Stimulated activated CD8-positive, alpha-beta memory T cell treated with anti-CD3 and anti-CD28 coated beads, Interleukin-7, amount 100 ng/mL, for 1 hour (primary cell): Measurements from ENCODE around the gene CTNND2.
"Not testable (repeated sequence)": the region's sequence is repeated elsewhere in the genome, so short reads cannot be mapped to it uniquely, and the experiment has no call there.

Source experiments
- DNase-seq, 2 donors: peaks; one replicate each; pipeline ENCODE4 v3.0.0-alpha.2; 2020; ENCODE audit warnings: low read depth in 2 of 2

Gene CTNND2

DNA sequence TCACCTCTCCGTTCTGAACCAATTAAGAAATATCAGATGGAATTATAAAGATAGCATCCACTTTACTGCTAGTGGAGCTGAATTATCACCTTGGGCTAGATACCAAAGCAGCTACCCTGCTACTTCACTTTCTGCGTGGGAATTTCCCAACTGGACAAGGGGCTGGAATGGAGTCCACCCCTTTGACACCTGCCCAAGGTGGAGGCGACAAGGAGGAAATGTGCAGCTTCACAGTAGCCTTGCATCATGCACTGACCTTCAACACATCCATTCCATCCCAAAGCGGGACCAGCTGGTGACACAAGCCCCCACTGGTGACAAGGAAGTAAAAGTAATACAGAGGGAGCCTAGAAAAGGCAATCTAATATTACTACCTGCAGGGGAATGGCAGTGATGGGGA lies 30.7 kb downstream of the CTNND2 start:
- no peak for DNase-seq

- no peak for DNase-seq
Observed at GRCh38 chr5:11869203-11869602, 35.0 kb downstream of the CTNND2 start.

DNA sequence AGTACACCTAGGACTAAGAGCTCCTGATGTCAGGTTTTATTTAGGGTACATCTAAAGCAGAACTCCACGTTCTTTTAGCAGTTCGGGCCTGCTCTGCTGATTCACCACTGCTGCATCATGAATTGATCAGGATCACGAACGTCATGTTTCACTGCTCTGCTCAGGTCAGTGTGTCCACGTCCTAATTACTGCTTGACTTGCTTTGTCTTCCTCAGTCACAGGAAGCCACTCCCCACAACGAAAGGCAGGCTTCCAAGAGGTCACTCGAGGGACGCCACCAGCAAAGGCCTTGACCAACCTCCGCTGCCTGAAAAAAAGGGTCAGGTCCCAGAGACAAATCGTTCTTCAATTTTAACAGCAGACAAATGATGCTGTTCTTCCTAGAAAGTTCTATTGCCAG lies 40.3 kb downstream of the CTNND2 start:
- no peak for DNase-seq

- DNase-seq = no peak
Observed at GRCh38 chr5:11857391-11857790, 46.9 kb downstream of the CTNND2 start.

DNA sequence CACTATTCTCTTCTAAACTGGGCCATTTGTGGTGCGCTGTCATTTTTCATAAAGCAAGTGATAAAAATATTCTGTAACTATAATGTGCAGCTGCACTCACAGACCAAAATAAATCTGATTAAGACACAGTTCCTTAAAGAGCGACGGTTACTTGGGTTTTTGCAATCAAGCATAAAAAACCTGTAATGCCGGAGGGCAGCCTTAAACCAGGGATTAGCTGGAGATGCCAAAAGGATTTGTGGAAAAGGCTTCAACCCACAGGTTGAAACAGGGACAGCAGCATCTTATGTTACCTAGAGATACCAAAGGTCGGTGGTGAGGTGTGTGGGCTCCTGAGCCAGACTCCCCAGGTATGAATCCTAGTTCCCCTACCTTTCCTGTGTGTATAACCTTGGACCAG lies 49.3 kb downstream of the CTNND2 start:
- no peak for DNase-seq

- DNase-seq = no peak
Observed at GRCh38 chr5:11853796-11854195, 50.5 kb downstream of the CTNND2 start.

GRCh38 chr5:11853140-11853539 lies 51.1 kb downstream of the CTNND2 start:
- no peak for DNase-seq

DNA sequence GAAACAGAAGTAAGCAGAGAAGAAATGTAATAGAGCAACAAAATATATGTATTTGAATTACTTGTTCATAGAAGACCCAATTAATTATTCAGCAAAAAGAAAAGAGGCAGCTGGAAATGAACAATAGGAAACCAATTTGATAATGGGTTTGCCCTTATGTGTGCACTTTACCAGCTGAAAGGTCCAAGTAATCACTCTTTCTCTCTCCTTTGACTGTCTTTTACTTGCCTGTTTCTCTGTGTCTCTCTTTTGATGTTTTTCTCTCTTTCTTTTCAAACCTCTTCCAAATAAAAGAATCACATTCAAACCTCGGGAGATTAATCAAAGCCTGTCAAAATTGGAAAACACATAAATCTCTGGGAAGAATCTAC lies 51.5 kb downstream of the CTNND2 start:
- DNase-seq = no peak

DNA sequence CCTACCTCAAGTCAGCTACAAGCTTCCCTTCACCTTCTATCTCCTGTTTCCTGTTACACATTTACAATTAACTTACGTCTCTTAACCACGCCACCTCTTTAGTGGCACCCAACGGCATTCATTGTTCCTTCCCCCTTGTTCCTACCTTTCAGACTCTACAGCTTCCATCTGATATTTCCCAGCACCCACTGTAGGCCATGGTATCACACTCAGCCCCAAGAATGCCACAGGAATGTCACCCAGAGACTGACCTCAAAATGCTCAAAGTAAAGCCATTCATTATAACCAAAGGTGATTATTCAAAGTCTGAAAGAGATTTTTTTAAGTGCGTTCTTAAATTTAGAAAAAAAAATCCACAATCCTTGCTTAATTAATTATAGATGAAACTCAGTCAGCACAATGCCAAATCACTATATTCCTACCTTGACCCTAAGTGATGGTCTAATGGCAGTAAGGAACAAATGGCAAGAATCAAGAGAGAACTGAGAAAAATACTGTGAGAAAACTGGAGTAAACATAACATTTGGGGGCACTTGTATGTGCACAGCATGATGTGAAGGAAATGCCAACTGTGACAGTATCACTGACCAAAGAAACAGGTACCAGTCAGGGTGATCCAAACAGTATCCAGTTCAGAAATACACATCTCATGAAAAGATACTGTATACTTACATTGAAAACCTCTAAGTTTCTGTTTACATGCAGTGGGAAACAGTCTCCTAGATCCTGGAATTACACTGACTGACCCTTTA lies 52.1 kb downstream of the CTNND2 start:
- no peak for DNase-seq

DNA sequence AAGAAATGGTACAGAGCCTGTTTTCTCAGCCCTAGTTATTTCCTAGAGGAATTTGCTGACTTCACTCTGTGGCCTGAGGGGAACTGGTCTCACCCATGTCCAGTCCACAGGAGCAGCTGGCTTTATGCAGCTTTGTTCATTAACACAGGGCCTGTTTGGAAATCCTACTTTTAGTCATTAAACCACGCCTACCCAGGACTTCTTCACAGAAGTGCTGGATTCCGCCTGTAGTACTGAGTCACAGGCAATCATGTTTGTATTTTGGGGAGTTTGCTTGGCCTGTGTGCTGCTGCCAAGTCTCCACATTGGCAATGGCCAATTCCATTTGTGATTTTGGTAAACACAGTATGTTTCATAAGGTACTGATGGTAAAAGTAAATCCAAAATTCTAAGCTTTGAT lies 52.8 kb downstream of the CTNND2 start:
- no peak for DNase-seq

- DNase-seq = not testable (repeated sequence)
Observed at GRCh38 chr5:11828566-11828965, 75.7 kb downstream of the CTNND2 start.

GRCh38 chr5:11822598-11822997 lies 81.6 kb downstream of the CTNND2 start:
- DNase-seq = no peak

- no peak for DNase-seq
Observed at GRCh38 chr5:11815916-11816315, 88.3 kb downstream of the CTNND2 start.

DNA sequence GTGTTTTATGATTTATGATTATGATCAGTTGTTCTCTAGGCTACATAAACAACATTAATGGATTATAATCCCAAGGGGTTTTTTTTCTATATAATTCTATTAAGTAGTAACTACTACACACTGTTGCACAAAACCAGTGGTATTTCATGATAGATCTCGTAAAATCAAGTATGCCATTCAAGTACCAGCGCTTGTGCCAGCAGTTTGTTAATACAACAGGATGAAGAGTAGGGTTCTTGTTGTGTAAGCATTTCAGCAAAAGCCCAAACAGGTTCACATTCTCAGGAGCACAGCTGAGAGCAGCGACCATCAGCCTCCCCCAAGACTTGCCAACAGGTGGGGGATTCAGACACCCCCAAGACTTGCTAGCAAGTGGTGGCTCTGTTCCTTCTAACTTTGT lies 88.8 kb downstream of the CTNND2 start:
- DNase-seq = no peak

DNA sequence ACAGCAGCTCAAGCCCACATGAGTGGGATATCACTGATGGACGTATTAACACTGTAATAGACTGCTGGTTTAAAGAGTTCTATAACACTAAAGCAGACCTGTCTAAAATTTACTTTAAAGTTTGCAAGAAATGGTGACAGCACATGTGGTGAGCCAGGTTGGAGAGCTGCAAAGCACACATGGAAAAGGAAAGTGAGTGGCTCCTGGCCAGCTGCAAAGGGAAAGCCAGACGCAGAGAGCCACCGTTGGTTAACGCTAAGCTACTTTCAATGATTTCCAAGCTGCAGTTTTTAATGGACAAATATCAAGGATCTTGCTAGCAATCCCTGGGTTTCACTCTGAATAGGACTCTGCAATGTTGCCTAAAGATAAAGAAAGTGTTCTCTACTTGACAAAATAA lies 89.9 kb downstream of the CTNND2 start:
- no peak for DNase-seq

DNA sequence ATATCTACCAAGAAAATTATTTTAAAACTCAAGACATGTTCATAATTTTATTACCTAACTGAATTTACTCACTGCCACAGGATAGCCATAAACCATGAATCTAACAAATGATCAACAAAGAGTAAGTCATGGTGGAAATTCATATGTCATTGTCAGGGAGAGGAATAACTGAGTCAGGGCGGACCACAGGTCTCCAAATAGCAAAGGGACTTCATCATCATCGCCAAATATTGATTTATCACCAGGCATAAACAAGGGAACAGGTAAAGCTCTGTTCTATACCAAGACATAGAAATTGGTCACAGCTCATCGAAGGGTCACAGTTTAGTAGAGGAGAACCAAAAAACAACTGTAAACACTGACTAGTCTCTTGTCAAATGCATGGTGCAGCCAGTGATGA lies 94.8 kb downstream of the CTNND2 start:
- DNase-seq = no peak

DNA sequence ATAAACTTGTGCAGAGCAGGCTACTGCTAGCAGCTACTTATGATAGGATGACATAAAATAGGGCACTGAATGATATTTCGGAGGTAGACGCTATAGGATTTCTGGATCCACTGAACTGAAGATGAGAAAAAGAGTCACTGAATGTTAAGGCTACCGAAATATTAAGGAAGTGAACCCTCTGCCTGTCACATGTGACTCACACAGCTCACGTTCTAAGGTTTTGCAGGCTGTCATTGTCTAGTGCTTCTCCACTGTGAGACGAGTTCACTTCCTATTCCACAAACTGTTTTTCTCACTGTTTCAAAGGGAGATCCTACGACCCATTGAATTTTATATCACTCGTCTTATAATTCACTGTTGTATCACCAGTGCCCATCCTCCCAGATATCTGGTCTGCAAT lies 100.8 kb downstream of the CTNND2 start:
- no peak for DNase-seq

- no peak for DNase-seq
Observed at GRCh38 chr5:11801061-11801460, 103.2 kb downstream of the CTNND2 start.

DNA sequence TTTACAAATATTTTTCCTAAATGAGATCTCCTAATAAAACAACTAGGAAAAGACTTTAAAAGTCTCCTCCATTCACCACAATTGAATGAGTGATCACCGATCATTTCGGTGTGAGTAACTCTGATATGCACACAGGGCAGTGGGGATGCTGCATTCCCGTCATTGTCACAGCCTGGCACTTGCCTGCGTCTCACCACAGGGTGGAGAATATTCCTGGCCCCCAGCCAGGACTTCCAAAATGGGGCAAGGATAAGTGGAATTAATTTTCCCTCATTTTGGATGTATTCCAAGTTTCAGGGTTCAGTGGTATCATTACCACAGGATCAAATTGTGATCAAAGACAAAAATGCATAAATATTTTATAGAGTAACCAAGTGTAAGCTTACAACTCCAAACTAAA lies 107.1 kb downstream of the CTNND2 start:
- DNase-seq = no peak

DNA sequence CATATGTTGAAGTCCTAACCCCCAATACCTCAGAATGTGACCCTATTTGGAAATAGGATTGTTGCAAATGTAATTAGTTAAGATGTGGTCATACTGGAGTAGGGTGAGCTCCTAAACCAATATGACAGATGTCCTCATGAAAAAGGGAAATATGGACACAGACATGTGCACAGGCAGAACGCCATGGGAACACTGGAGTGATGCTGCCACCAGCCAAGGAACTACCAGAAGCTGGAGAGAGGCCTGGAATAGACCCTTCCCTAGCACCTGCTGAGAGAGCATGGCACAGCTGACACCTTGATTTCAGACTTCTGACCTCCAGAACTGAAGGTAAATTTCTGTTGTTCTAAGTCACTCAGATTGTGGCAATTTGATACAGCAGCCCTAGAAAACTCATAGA lies 110.8 kb downstream of the CTNND2 start:
- no peak for DNase-seq

- DNase-seq = no peak
Observed at GRCh38 chr5:11792621-11793020, 111.6 kb downstream of the CTNND2 start.

- no peak for DNase-seq
Observed at GRCh38 chr5:11791792-11792191, 112.5 kb downstream of the CTNND2 start.

DNA sequence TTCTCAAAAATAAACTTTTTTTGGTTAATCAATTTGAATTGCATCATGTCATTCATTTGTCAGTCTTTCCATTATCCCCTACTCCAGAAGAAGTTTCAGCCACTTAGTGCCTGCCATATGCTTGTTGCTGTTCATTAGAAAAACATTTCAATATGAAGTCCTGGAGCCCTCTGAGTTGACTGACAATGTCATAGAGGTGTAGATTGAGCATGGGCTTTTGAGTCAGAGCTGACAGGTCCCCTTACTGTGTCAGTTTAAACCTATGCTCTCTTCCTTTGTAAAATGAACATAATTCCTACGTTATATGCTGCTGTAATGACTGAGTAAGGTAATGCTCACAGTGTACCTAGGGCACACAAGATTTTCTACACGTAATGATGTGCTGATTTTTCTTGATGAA lies 114.0 kb downstream of the CTNND2 start:
- DNase-seq = no peak

DNA sequence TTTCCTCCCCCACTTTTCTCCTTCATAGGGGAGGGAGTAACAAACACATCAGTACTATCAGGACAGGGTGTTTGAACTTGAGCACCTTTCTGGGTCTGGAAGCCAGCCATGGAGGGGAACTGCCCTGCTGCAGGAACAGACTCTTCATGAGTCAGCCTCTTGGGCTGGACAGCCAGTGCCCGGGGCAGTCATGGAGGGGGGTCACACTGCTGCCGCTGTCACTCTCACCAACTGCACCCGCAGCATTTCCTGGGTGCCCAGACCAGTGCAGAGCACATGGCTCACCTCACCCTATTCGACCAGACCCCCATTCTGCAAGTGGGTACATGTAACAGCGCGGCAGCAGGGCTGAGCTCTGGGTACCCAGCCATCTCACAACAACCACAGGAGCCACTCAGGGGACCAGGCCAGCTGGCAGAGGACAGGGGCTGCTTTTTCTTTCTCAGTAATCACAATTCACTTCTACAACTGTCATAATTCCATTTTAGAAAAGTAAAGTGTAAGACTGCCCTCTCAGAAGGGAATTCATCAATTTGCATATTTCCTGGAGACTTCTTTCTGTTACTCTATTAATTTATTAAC lies 118.4 kb downstream of the CTNND2 start:
- DNase-seq = no peak
